Measurements from ENCODE around the gene KRTAP10-7. TPM values are rescaled to one million over a fixed set of nuclear protein-coding genes. Genes with fewer than 3 reads are reported as not detected.
"Not testable (repeated sequence)": the region's sequence is repeated elsewhere in the genome, so short reads cannot be mapped to it uniquely, and the experiment has no call there.

KRTAP10-7 gene
- total RNA-seq, 1 donor from 2014 or later, result not detected

DNA sequence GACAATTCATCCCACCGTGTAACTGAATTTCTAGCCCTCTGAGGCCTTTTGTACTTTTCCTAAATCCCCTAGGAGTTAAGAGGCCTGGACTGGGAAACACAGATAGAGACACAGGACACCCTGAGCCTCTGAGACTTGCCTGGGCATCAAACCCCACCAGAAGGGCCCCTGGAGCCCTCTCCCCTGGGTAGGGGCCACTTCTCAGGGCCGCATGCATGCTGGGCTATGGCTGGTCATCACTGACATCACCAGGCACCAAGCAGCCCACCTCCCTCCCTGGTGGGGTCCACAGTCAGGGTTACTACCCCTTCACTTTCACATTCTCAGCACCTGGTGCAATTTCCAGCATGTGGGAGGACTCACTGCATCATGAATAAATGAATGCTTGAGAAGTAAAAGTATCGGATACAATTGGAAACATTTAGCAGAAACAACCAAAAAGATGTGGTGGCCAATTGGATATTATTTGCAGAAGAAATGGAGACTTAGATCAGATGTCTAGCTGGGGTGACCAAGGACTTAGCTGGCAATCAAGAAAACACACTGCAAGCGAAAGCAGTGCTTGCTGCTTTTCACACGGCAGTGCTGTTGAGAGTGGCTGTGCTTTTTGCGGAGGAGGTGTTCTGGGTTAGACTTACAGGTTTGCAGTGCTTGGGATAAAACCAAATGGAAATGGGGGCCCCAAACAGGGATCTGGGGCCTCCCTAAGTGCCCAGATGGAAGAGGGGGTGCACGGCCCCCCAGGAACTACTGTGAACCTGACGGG, 950 bp upstream of the KRTAP10-7 start:
- Histone ChIP-seq H3K36me3 (no peaks in the 10 kb centered on the region), H3K27me3 (no peaks in the 10 kb centered on the region), H3K79me2 (ENCODE audit: low read depth) (no peaks in the 10 kb centered on the region), H2AFZ (replicated peaks) (peak overlapping the region; percentile 9), H3K27ac (peak overlapping the region; percentile 90), H4K20me1 (ENCODE audit: low read depth) (no peaks in the 10 kb centered on the region), H3K9me3 (ENCODE audit: low read depth) (peaks cover 3% of the 10 kb centered on the region), H3K4me1 (peaks cover 27% of the 10 kb centered on the region), H3K4me2 (no peak overlapping the region), H3F3A (ENCODE audit: low read depth) (peaks cover 24% of the 10 kb centered on the region), H3K9ac (no peak overlapping the region), H3K4me3 (no peak overlapping the region)
- DNase-seq (ENCODE audit: low spot score), result no peak
- H3K27ac Mint-ChIP-seq, result no peak overlapping the region
- H3K4me1 Mint-ChIP-seq, result peaks cover 9% of the 10 kb centered on the region
- no peak overlapping the region for H3K4me3 Mint-ChIP-seq
- H3K36me3 Mint-ChIP-seq, result no peaks in the 10 kb centered on the region
- peaks cover 10% of the 10 kb centered on the region for H3K27me3 Mint-ChIP-seq (ENCODE audit: insufficient read depth, low read depth)
- H3K9me3 Mint-ChIP-seq, result peaks cover 2% of the 10 kb centered on the region
- TF ChIP-seq EZH2 (IDR thresholded peaks at IDR 0.05) (no peak), EZH2phosphoT487 (IDR thresholded peaks at IDR 0.05) (no peak)
- TF ChIP-seq, protein P1, sequence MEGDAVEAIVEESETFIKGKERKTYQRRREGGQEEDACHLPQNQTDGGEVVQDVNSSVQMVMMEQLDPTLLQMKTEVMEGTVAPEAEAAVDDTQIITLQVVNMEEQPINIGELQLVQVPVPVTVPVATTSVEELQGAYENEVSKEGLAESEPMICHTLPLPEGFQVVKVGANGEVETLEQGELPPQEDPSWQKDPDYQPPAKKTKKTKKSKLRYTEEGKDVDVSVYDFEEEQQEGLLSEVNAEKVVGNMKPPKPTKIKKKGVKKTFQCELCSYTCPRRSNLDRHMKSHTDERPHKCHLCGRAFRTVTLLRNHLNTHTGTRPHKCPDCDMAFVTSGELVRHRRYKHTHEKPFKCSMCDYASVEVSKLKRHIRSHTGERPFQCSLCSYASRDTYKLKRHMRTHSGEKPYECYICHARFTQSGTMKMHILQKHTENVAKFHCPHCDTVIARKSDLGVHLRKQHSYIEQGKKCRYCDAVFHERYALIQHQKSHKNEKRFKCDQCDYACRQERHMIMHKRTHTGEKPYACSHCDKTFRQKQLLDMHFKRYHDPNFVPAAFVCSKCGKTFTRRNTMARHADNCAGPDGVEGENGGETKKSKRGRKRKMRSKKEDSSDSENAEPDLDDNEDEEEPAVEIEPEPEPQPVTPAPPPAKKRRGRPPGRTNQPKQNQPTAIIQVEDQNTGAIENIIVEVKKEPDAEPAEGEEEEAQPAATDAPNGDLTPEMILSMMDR (IDR thresholded peaks at IDR 0.05), result no peak

DNA sequence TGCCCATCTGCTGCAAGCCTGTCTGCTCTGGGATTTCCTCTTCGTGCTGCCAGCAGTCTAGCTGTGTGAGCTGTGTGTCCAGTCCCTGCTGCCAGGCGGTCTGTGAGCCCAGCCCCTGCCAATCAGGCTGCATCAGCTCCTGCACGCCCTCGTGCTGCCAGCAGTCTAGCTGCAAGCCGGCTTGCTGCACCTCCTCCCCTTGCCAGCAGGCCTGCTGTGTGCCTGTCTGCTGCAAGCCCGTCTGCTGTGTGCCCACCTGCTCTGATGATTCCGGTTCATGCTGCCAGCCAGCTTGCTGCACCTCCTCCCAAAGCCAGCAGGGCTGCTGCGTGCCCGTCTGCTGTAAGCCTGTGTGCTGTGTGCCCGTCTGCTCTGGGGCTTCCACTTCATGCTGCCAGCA, 694 bp downstream of the KRTAP10-7 start:
- not testable (repeated sequence) for H3K4me1 Mint-ChIP-seq; H3K4me3 ChIP-seq; H3K4me3 Mint-ChIP-seq; H3K27me3 Mint-ChIP-seq (ENCODE audit: insufficient read depth, low read depth); H3K36me3 ChIP-seq; H3K9me3 Mint-ChIP-seq; H3K9me3 ChIP-seq (ENCODE audit: low read depth); H3K27me3 ChIP-seq; H3K79me2 ChIP-seq (ENCODE audit: low read depth); H3K36me3 Mint-ChIP-seq; H3K4me2 ChIP-seq; H3K27ac ChIP-seq; DNase-seq (ENCODE audit: low spot score); H3K9ac ChIP-seq; H2AFZ ChIP-seq (replicated peaks); H4K20me1 ChIP-seq (ENCODE audit: low read depth); H3K27ac Mint-ChIP-seq
- H3K4me1 ChIP-seq, result peaks cover 27% of the 10 kb centered on the region
- peaks cover 24% of the 10 kb centered on the region for H3F3A ChIP-seq (ENCODE audit: low read depth)

DNA sequence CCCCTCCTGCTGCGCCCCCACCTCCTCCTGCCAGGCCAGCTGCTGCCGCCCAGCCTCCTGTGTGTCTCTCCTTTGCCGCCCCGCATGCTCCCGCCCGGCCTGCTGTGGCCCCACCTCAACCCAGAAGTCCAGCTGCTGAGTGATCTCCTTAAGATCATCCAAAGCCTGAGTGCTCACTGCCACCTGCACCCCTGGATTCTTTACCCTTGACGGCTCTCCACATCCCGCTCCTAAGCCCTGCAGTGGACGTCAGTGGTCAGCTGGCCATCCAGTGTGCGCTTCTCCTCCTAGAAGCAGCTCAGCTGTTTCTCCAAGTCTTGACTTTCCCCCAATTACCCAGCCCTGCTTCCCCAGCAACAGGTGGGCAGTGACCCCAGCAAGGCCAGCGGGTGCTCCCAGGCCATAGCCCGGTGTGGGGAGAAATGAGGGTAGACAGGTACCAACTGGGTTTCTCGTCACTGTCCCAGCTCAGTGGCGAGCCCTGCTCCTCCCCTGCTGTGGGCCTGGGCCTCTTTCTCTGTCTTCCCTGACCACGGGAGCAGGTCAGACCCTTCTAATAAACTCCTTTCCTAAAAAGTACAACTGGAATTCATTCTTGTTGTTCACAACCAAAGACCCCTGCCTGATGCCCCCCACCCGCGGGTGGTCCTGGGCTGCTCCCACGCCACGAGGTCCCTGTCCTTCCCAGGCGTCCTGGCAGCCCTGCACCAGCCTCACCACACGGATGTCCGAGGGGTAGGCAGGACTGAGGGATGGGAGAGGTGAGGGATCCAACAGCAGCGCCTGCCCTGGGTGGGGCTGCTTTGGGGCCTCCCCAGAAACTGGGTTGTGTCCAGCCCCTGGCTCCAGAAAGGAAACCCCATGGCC, 1.4 kb downstream of the KRTAP10-7 start:
- no peak for DNase-seq (ENCODE audit: low spot score)
- Histone ChIP-seq H4K20me1 (ENCODE audit: low read depth) (no peaks in the 10 kb centered on the region), H3K79me2 (ENCODE audit: low read depth) (no peaks in the 10 kb centered on the region), H3K4me1 (peaks cover 27% of the 10 kb centered on the region), H3K4me3 (no peak overlapping the region), H3K4me2 (no peak overlapping the region), H2AFZ (replicated peaks) (no peak overlapping the region), H3K27me3 (no peaks in the 10 kb centered on the region), H3K27ac (no peak overlapping the region), H3K9me3 (ENCODE audit: low read depth) (peaks cover 3% of the 10 kb centered on the region), H3K9ac (no peak overlapping the region), H3K36me3 (no peaks in the 10 kb centered on the region), H3F3A (ENCODE audit: low read depth) (peaks cover 24% of the 10 kb centered on the region)
- TF ChIP-seq EZH2phosphoT487 (IDR thresholded peaks at IDR 0.05), result no peak
- TF ChIP-seq, protein P1 (IDR thresholded peaks at IDR 0.05), result no peak
- no peak for TF ChIP-seq EZH2 (IDR thresholded peaks at IDR 0.05)
- Mint-ChIP-seq H3K27ac (no peak overlapping the region), H3K9me3 (peaks cover 5% of the 10 kb centered on the region), H3K27me3 (ENCODE audit: insufficient read depth, low read depth) (peaks cover 7% of the 10 kb centered on the region), H3K4me1 (peaks cover 9% of the 10 kb centered on the region), H3K36me3 (no peaks in the 10 kb centered on the region), H3K4me3 (peak overlapping the region; percentile 65)
